ENCODE results near the gene DNAAF8. TPM values are rescaled to one million over a fixed set of nuclear protein-coding genes. Genes with fewer than 3 reads are reported as not detected.

DNAAF8 gene
- polyA plus RNA-seq, 1 of the 3 experiments (the other 2 are of a cell fraction): 3.1 TPM

GRCh38 chr16:4777339-4778049, 43.2 kb downstream of the DNAAF8 start:
- no peak overlapping the region for H3K27ac ChIP-seq (ENCODE audit: low read depth in 2 of 2, low read length in 1 of 2)
- H3K27me3 ChIP-seq (ENCODE audit: insufficient read depth): no peaks in the 10 kb centered on the region
- no peak overlapping the region for H3K9ac ChIP-seq
- no peak overlapping the region for H3K4me2 ChIP-seq
- no peaks in the 10 kb centered on the region for H3K9me3 ChIP-seq
- ChIA-PET CTCF (interaction anchor here (1.7 kb wide), 1 partner anchor 9 kb away, joined by 4 read pairs; no protein-coding TSS in a partner anchor), POLR2A (no interaction called here)
- TF ChIP-seq YY1 (IDR thresholded peaks at IDR 0.05; ENCODE audit: low read depth) (no peak), FOSL2 (IDR thresholded peaks at IDR 0.05; ENCODE audit: borderline replicate concordance, low read depth) (no peak)
- no peaks in the 10 kb centered on the region for H3K9me2 ChIP-seq
- peaks cover 0 to 2% of the 10 kb centered on the region in 2 experiments; a peak in 1 of 4 replicates for H3K4me1 ChIP-seq (ENCODE audit: control insufficient read depth in 1 of 2, insufficient read depth in 2 of 2, low read depth in 1 of 2, low read length in 1 of 2)
- H3K79me2 ChIP-seq (ENCODE audit: insufficient read depth): no peaks in the 10 kb centered on the region
- no peak for DNase-seq
- no peaks in the 10 kb centered on the region for H3K36me3 ChIP-seq (replicated peaks in 1 of 2; ENCODE audit: control insufficient read depth in 1 of 2, insufficient read depth in 2 of 2, low read length in 1 of 2)
- no peak overlapping the region for H3K4me3 ChIP-seq (ENCODE audit: low read depth in 2 of 2, low read length in 1 of 2)
- 82% methylated on average over 5 of the region's 17 CpGs for WGBS (ENCODE audit: low lambda C conversion rate)
- no peaks in the 10 kb centered on the region for H4K20me1 ChIP-seq (ENCODE audit: insufficient read depth)
- no peak overlapping the region for H2AFZ ChIP-seq (ENCODE audit: low read depth)
- H3F3A ChIP-seq (replicated peaks; ENCODE audit: insufficient read depth): no peaks in the 10 kb centered on the region

DNA sequence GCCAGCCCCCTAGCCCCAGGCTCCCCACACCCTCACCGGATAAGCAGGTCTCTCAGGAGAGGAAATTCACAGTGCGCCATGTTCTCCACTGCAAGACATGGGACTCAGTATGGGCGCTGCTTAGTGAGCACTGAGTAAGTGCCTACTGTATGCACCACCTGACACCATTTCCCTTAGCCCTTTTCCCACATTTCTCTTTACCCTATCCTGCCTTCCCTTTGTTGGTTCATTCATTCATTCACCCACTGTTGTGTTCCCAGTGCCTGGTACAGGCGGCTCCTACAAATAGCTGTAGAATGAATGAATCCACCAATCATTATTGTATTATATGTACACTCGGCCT, 43.7 kb downstream of the DNAAF8 start:
- Histone ChIP-seq H3K79me2 (ENCODE audit: insufficient read depth) (no peaks in the 10 kb centered on the region), H3K27ac (ENCODE audit: low read depth in 2 of 2, low read length in 1 of 2) (no peak overlapping the region), H3K4me2 (no peak overlapping the region), H4K20me1 (ENCODE audit: insufficient read depth) (no peaks in the 10 kb centered on the region), H3K9me2 (no peaks in the 10 kb centered on the region), H3F3A (replicated peaks; ENCODE audit: insufficient read depth) (no peaks in the 10 kb centered on the region), H2AFZ (ENCODE audit: low read depth) (no peak overlapping the region), H3K4me1 (ENCODE audit: control insufficient read depth in 1 of 2, insufficient read depth in 2 of 2, low read depth in 1 of 2, low read length in 1 of 2) (peaks cover 0 to 2% of the 10 kb centered on the region in 2 experiments; a peak in 1 of 4 replicates), H3K9ac (no peak overlapping the region), H3K36me3 (replicated peaks in 1 of 2; ENCODE audit: control insufficient read depth in 1 of 2, insufficient read depth in 2 of 2, low read length in 1 of 2) (no peaks in the 10 kb centered on the region), H3K27me3 (ENCODE audit: insufficient read depth) (no peaks in the 10 kb centered on the region), H3K9me3 (no peaks in the 10 kb centered on the region), H3K4me3 (ENCODE audit: low read depth in 2 of 2, low read length in 1 of 2) (no peak overlapping the region)
- WGBS (ENCODE audit: low lambda C conversion rate): 74% methylated on average over 5 of the region's 5 CpGs
- ChIA-PET CTCF (interaction anchor here (1.7 kb wide), 1 partner anchor 8 kb away, joined by 4 read pairs; no protein-coding TSS in a partner anchor), POLR2A (interaction anchor here (0.6 kb wide), 1 partner anchor 28 kb away, joined by 4 read pairs; no protein-coding TSS in a partner anchor)
- no peak for DNase-seq
- TF ChIP-seq SMC3 (IDR thresholded peaks at IDR 0.05; ENCODE audit: low read depth, low read length): no peak
- no peak for TF ChIP-seq MXI1 (IDR thresholded peaks at IDR 0.05; ENCODE audit: low read depth, low read length)
- no peak for TF ChIP-seq SIN3A (IDR thresholded peaks at IDR 0.05; ENCODE audit: borderline replicate concordance, low read depth, low read length)
- TF ChIP-seq, protein P1, sequence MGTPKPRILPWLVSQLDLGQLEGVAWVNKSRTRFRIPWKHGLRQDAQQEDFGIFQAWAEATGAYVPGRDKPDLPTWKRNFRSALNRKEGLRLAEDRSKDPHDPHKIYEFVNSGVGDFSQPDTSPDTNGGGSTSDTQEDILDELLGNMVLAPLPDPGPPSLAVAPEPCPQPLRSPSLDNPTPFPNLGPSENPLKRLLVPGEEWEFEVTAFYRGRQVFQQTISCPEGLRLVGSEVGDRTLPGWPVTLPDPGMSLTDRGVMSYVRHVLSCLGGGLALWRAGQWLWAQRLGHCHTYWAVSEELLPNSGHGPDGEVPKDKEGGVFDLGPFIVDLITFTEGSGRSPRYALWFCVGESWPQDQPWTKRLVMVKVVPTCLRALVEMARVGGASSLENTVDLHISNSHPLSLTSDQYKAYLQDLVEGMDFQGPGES (IDR thresholded peaks at IDR 0.05; ENCODE audit: low read depth, low read length): no peak
- no peak for TF ChIP-seq JUND (IDR thresholded peaks at IDR 0.05)
- no peak for TF ChIP-seq PBX3 (IDR thresholded peaks at IDR 0.05)
- no peak for TF ChIP-seq USF1 (IDR thresholded peaks at IDR 0.05; ENCODE audit: borderline replicate concordance, low read depth)

Measured in SK-N-SH (cell line).